ENCODE results near the gene SENP3. TPM values are rescaled to one million over a fixed set of nuclear protein-coding genes. Genes with fewer than 3 reads are reported as not detected.

The SENP3 gene
- total and polyA plus RNA-seq, 2 of the 4 experiments (the other 2 are of a cell fraction): 82.4 to 120 TPM

- no peak for TF ChIP-seq CEBPB (IDR thresholded peaks at IDR 0.05; ENCODE audit: low read depth, low read length)
These were observed 15.8 kb downstream of the SENP3 start (continued) for GRCh38 chr17:7577327-7578199.

DNA sequence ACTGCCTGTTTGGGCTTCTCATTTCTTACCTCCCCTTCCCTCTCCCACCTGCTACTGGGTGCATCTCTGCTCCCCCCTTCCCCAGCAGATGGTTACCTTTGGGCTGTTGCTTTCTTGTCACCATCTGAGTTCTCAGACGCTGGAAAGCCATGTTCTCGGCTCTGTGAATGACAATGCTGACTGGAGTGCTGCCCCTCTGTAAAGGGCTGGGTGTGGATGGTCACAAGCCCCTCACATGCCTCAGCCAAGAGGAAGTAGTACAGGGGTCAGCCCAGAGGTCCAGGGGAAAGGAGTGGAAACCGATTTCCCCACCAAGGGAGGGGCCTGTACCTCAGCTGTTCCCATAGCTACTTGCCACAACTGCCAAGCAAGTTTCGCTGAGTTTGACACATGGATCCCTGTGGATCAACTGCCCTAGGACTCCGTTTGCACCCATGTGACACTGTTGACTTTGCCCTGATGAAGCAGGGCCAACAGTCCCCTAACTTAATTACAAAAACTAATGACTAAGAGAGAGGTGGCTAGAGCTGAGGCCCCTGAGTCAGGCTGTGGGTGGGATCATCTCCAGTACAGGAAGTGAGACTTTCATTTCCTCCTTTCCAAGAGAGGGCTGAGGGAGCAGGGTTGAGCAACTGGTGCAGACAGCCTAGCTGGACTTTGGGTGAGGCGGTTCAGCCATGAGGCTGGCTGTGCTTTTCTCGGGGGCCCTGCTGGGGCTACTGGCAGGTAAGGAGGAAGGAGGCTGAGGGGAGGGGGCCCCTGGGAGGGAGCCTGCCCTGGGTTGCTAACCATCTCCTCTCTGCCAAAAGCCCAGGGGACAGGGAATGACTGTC lies 17.5 kb downstream of the SENP3 start, which contains the start of gene CD68:
CD68 (plus strand) TSS at position 638 of the 833 bp plus-strand sequence; CDS start at position 678, 40 bp downstream.
- no peak within 1 kb of the TSS; the same call in 1 of the 2 replicates for H2BK20ac ChIP-seq (ENCODE audit: low read depth, low read length)
- peaks cover 54% of the 10 kb centered on the region for H4K20me1 ChIP-seq (ENCODE audit: insufficient read depth, low read length)
- peaks cover 32% of the 10 kb centered on the region for H3K4me1 ChIP-seq (ENCODE audit: control insufficient read depth, insufficient read depth, low read length)
- peak within 1 kb of the TSS; percentile 81 for H3K14ac ChIP-seq (replicated peaks; ENCODE audit: low read depth, low read length)
- peak within 1 kb of the TSS; percentile 8 for H3K9ac ChIP-seq (ENCODE audit: low read depth, low read length)
- no peaks in the 10 kb centered on the region for H3K9me3 ChIP-seq (ENCODE audit: control insufficient read depth, insufficient read depth, low read length)
- peak within 1 kb of the TSS; percentile 8; the same call in 1 of the 2 replicates for H2BK120ac ChIP-seq (ENCODE audit: low read depth, low read length)
- H3K27me3 ChIP-seq (ENCODE audit: control insufficient read depth, insufficient read depth, low read length): no peaks in the 10 kb centered on the region
- BruUV-seq (replicated peaks): no TSS peak
- peaks cover 50% of the 10 kb centered on the region for H3K36me3 ChIP-seq (ENCODE audit: control insufficient read depth, insufficient read depth, low read length)
- peak within 1 kb of the TSS in 1 of 2 experiments; percentile 78; a peak in 2 of 4 replicates for H4K8ac ChIP-seq (ENCODE audit: low read depth in 2 of 2, low read length in 2 of 2)
- WGBS, 2 experiments (ENCODE audit: extremely low coverage in 2 of 2, insufficient read length in 1 of 2): 0% methylated on average over 2 of the region's 7 CpGs; no CpG with 5 or more reads in 1 of the 2 experiments
- in situ Hi-C loops (cut with MboI; ENCODE audit: low sequenced_read_pairs) (no loop called here), dilution Hi-C loops (cut with HindIII; ENCODE audit: low sequenced_read_pairs, unreplicated experiment) (no loop called here), intact Hi-C loops (cut with micrococcal nuclease) (no loop called here)
- POLR2A ChIA-PET (ENCODE audit: unreplicated experiment): interaction anchor here (0.8 to 1.2 kb wide), 2 partner anchors 10 to 28 kb away, joined by 3 to 6 read pairs; no protein-coding TSS in a partner anchor
- H3K4ac ChIP-seq (ENCODE audit: low read depth, low read length): peak within 1 kb of the TSS; percentile 78
- no peak within 1 kb of the TSS for H3K56ac ChIP-seq (ENCODE audit: extremely low read depth, insufficient read depth, low read length)
- ATAC-seq (ENCODE audit: low read depth) (peak; percentile 56), DNase-seq (peak; percentile 91)
- H3K27ac ChIP-seq (ENCODE audit: insufficient read depth, low read length): peak within 1 kb of the TSS; percentile 49
- H2BK5ac ChIP-seq (ENCODE audit: low read depth, low read length, poor library complexity, severe bottlenecking): peak within 1 kb of the TSS; percentile 76
- H4K91ac ChIP-seq (ENCODE audit: insufficient read depth, low read depth, low read length): peak within 1 kb of the TSS; percentile 63
- peak within 1 kb of the TSS; percentile 23 for H3K4me2 ChIP-seq (ENCODE audit: low read depth, low read length)
- H2AFZ ChIP-seq (replicated peaks; ENCODE audit: low read length, poor library complexity): peak within 1 kb of the TSS; percentile 70
- peak within 1 kb of the TSS; percentile 93 for H2AK5ac ChIP-seq (ENCODE audit: low read depth, low read length)
- peaks cover 13 to 83% of the 10 kb centered on the region in 2 experiments for H3K79me1 ChIP-seq (ENCODE audit: low read depth in 1 of 2, low read length in 2 of 2)
- H3K23ac ChIP-seq (ENCODE audit: low read depth, low read length): peak within 1 kb of the TSS; percentile 48
- peak within 1 kb of the TSS; percentile 3; the same call in 1 of the 2 replicates for H3K18ac ChIP-seq (ENCODE audit: low read depth, low read length)
- H4K5ac ChIP-seq (ENCODE audit: low read depth, low read length): peak within 1 kb of the TSS; percentile 72
- peak within 1 kb of the TSS; percentile 1; the same call in 1 of the 2 replicates for H3K4me3 ChIP-seq (ENCODE audit: insufficient read depth, low read depth, low read length)
- peaks cover 21% of the 10 kb centered on the region for H3K9me1 ChIP-seq (ENCODE audit: insufficient read depth, low read length)
- peak within 1 kb of the TSS; percentile 86 for H2AK9ac ChIP-seq (replicated peaks; ENCODE audit: low read depth, low read length, poor library complexity)
- peak within 1 kb of the TSS; percentile 4; the same call in 2 of the 3 replicates for H2BK15ac ChIP-seq (ENCODE audit: low read depth, low read length)
- CTCF ChIA-PET: interaction anchor here (1.3 kb wide), 1 partner anchor 109 kb away, joined by 4 read pairs; the partner anchor contains the start of genes TP53 and WRAP53
- no peak for TF ChIP-seq MAFK (IDR thresholded peaks at IDR 0.05; ENCODE audit: low read depth, low read length)
- no peak for TF ChIP-seq CHD1 (IDR thresholded peaks at IDR 0.05; ENCODE audit: low read depth, low read length)
- peak; percentile 26; the same call in 1 of the 2 replicates for TF ChIP-seq MAZ (IDR thresholded peaks at IDR 0.05; ENCODE audit: borderline replicate concordance, low read depth, low read length)
- TF ChIP-seq RCOR1 (IDR thresholded peaks at IDR 0.05; ENCODE audit: insufficient replicate concordance, low read length): no peak
- TF ChIP-seq NFE2L2 (IDR thresholded peaks at IDR 0.05; ENCODE audit: low read depth, low read length): no peak; the same call in 1 of the 2 replicates
- no peak for TF ChIP-seq BHLHE40 (IDR thresholded peaks at IDR 0.05; ENCODE audit: low read depth, low read length)
- no peak for TF ChIP-seq RFX5 (IDR thresholded peaks at IDR 0.05; ENCODE audit: low read depth, low read length)
- TF ChIP-seq FOS (IDR thresholded peaks at IDR 0.05; ENCODE audit: low read depth, low read length): peak; percentile 30; the same call in 1 of the 2 replicates
- TF ChIP-seq, protein P1, sequence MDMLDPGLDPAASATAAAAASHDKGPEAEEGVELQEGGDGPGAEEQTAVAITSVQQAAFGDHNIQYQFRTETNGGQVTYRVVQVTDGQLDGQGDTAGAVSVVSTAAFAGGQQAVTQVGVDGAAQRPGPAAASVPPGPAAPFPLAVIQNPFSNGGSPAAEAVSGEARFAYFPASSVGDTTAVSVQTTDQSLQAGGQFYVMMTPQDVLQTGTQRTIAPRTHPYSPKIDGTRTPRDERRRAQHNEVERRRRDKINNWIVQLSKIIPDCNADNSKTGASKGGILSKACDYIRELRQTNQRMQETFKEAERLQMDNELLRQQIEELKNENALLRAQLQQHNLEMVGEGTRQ (IDR thresholded peaks at IDR 0.05; ENCODE audit: low read depth, low read length): peak; percentile 77
- TF ChIP-seq ELK1 (IDR thresholded peaks at IDR 0.05; ENCODE audit: borderline replicate concordance, low read depth, low read length): no peak
- TF ChIP-seq CEBPB (IDR thresholded peaks at IDR 0.05; ENCODE audit: low read depth, low read length): peak; percentile 97

All from IMR-90 (cell line).